ENCODE results near the gene ZNF418.

- TF ChIP-seq EZH2phosphoT487 (IDR thresholded peaks at IDR 0.05; ENCODE audit: borderline replicate concordance, low read depth, low read length) = no peak
- TF ChIP-seq, protein P1, sequence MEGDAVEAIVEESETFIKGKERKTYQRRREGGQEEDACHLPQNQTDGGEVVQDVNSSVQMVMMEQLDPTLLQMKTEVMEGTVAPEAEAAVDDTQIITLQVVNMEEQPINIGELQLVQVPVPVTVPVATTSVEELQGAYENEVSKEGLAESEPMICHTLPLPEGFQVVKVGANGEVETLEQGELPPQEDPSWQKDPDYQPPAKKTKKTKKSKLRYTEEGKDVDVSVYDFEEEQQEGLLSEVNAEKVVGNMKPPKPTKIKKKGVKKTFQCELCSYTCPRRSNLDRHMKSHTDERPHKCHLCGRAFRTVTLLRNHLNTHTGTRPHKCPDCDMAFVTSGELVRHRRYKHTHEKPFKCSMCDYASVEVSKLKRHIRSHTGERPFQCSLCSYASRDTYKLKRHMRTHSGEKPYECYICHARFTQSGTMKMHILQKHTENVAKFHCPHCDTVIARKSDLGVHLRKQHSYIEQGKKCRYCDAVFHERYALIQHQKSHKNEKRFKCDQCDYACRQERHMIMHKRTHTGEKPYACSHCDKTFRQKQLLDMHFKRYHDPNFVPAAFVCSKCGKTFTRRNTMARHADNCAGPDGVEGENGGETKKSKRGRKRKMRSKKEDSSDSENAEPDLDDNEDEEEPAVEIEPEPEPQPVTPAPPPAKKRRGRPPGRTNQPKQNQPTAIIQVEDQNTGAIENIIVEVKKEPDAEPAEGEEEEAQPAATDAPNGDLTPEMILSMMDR (conservative IDR thresholded peaks at IDR 0.05; ENCODE audit: low read length) = no peak
These were observed 6.4 kb upstream of the ZNF418 start for GRCh38 chr19:57941593-57941992.
